Heart left ventricle (tissue), 16 donors: ENCODE data around the gene WFDC12. TPM values are rescaled to one million over a fixed set of nuclear protein-coding genes. Genes with fewer than 3 reads are reported as not detected.

Source experiments
- ATAC-seq, 4 donors: fragments of 200-7000 bp; cut with Tn5 transposase; one replicate each; pipeline ENCODE4 v1.9.1; 2020 to 2022; ENCODE audit warnings: moderate library complexity in 4 of 4, mild to moderate bottlenecking in 3 of 4, moderate number of reproducible peaks in 1 of 4
- DNase-seq, 5 donors: peaks; one replicate each; pipeline ENCODE4 v3.0.0-alpha.2; 2020
- H3K27ac ChIP-seq, 12 donors: fragments of 200-600 bp; sonication (generic) in 4 of 12; one replicate each; pipeline versions ENCODE4 v1.5.0 to v1.8.0; 2016 to 2022; ENCODE audit warnings: mild to moderate bottlenecking in 2 of 12
- H3K27me3 ChIP-seq, 9 donors: fragments of 200-600 bp; sonication (generic) in 2 of 9; one replicate each; pipeline versions ENCODE4 v1.5.1 to v1.8.0; 2016 to 2022; ENCODE audit warnings: mild to moderate bottlenecking in 3 of 9
- H3K36me3 ChIP-seq, 9 donors: fragments of 200-600 bp; sonication (generic) in 2 of 9; one replicate each; pipeline versions ENCODE4 v1.5.0 to v1.8.0; 2018 to 2022; ENCODE audit warnings: mild to moderate bottlenecking in 2 of 9
- H3K4me1 ChIP-seq, 12 donors: fragments of 200-600 bp; sonication (generic) in 4 of 12; one replicate each; pipeline versions ENCODE4 v1.5.0 to v1.8.0; 2016 to 2022; ENCODE audit warnings: mild to moderate bottlenecking in 3 of 12
- H3K4me3 ChIP-seq, 12 donors: fragments of 200-600 bp; sonication (generic) in 4 of 12; one replicate each; pipeline versions ENCODE4 v1.5.0 to v1.8.0; 2017 to 2022; ENCODE audit warnings: mild to moderate bottlenecking in 9 of 12, moderate library complexity in 4 of 12
- H3K9me3 ChIP-seq, 12 donors: fragments of 200-600 bp; sonication (generic) in 4 of 12; one replicate each; pipeline versions ENCODE4 v1.5.0 to v1.8.0; 2016 to 2022; ENCODE audit warnings: mild to moderate bottlenecking in 1 of 12
- POLR2A ChIP-seq, 2 donors: fragments of 450-650 bp; IDR thresholded peaks; one replicate each; pipeline ENCODE4 v1.6.1; 2017; ENCODE audit warnings: antibody characterized with exemption in 2 of 2, mild to moderate bottlenecking in 2 of 2, moderate library complexity in 2 of 2
- WGBS, 4 donors: extraction: QIAGEN DNeasy Blood & Tissue Kit in 2 of 4; methylation state at CpG; one replicate each; pipeline versions ENCODE4 v1.1.5 to v1.1.7; 2013 to 2018; 5-methylcytosine and 5-hydroxymethylcytosine counted together
- intact Hi-C, 10 donors: fragments of 100-400 bp; cut with DNase I; formaldehyde crosslinking; loops; one replicate each; pipeline versions ENCODE4 v1.11.1 to v1.14.2; 2022
- polyA plus RNA-seq, 2 donors: library from polyadenylated mRNA; stranded (reverse); fragments of 200-250 nt; gene quantifications; one replicate each; pipeline ENCODE4 v1.2.3, GENCODE V29; 2013
- total RNA-seq, 9 donors: library from RNA; depleted of rRNA in 2 of 9; stranded (reverse); fragments of >200 nt in 2 of 9; fragmentation: NEBNext Ultra II Directional in 3 of 9; extraction: Animal tissue kit (Norgen Biotek cat#: 25700) in 3 of 9; gene quantifications; one replicate each; pipeline versions ENCODE4 v1.1.0 to v1.2.4, GENCODE V29; 2016 to 2023
- TF ChIP-seq, protein P1 (sequence below), 12 donors: fragments of 200-600 bp; sonication (generic) in 4 of 12; IDR thresholded peaks; one replicate each; pipeline versions ENCODE4 v1.5.0 to v1.8.0; 2018 to 2022; ENCODE audit warnings: antibody characterized with exemption in 12 of 12, mild to moderate bottlenecking in 5 of 12
- donor health status: ischemic (EF 13 %, LVEDD 7.1; RV severe dilation, severe dysfunction).
- donor health status: healthy with polysubstance abuse.
- donor health status: DM: no; HTN: yes; CAD: no.
- donor health status: DM: no; HTN: no; CAD: no.
- donor health status: ischemic (EF 25% LVEDD 6.9; RV normal size, moderate dysfunction).
- donor health status: ischemic (EF 25% LVEDD 5.7; RV mildly dilated, moderate dysfunction).
- donor health status: healthy.
- donor health status: DM: yes; HTN: yes; CAD: no.
- donor health status: ischemic (EF 35%, LVEDD 5.7; RV mildly dilated, moderate dysfunction).
- donor health status: nonischemic (EF 11% LVEDD 7.7; RV severe dilation, severe dysfunction).
- donor health status: DM: yes; HTN: yes; CAD: no.
- donor health status: PGD.
- donor health status: ischemic (EF 29% LVEDD 5.4; RV normal size, mild dysfunction).
- donor health status: nonischemic (EF 23%, LVEDD 6.1; RV moderate dilation, normal function).

Gene WFDC12
- total and polyA plus RNA-seq, 11 donors = not detected

DNA sequence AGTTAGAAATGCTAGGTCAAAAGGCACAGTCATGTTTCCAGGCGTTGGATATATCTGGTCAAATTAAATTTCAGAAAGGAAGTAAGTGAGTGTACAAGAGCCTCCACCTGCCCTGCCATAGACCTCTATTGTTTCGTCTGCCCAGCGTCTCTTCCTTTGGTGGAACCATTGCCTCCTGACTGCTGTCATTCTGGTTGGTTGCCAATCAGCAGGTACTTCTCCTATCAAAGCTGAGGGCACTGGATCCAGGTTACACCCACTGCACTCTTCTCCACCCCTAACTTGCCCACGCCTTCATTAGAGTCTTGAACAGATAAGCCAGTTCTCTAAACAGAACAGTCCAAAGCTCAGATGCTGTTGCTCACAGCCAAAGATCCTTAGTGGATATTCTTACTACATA is 6.7 kb downstream of the WFDC12 start:
- WGBS, 4 donors = 58 to 68% (median 64%) methylated on average over 4 of the region's 4 CpGs
- no peaks in the 10 kb centered on the region for H3K36me3 ChIP-seq

DNA sequence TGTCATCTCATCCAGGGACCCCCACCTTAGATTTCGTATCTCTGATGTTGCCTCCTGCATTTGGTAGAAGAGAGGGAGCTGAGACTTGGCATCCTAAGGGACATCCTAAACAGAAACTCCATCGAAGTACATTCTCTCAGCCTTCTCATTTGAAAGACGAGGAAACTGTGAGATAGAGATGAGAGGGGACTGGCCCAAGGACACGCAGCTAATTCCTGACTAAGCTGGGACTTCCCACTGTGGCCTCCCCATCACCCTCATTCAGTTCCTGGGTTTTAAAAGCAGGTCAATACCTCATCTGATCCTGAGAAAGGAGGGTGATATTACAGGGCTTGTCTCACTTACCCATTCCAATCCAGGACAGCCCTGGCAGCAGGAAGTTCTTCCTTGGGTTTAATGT is 8.4 kb downstream of the WFDC12 start:
- Histone ChIP-seq H3K27me3 (peaks cover 0 to 38% (median 4%) of the 10 kb centered on the region in 9 donors), H3K4me3 (no peak overlapping the region), H3K4me1 (no peaks in the 10 kb centered on the region), H3K27ac (no peak overlapping the region), H3K9me3 (no peaks in the 10 kb centered on the region), H3K36me3 (no peaks in the 10 kb centered on the region)
- no peak for TF ChIP-seq POLR2A (IDR thresholded peaks at IDR 0.05)
- TF ChIP-seq, protein P1, sequence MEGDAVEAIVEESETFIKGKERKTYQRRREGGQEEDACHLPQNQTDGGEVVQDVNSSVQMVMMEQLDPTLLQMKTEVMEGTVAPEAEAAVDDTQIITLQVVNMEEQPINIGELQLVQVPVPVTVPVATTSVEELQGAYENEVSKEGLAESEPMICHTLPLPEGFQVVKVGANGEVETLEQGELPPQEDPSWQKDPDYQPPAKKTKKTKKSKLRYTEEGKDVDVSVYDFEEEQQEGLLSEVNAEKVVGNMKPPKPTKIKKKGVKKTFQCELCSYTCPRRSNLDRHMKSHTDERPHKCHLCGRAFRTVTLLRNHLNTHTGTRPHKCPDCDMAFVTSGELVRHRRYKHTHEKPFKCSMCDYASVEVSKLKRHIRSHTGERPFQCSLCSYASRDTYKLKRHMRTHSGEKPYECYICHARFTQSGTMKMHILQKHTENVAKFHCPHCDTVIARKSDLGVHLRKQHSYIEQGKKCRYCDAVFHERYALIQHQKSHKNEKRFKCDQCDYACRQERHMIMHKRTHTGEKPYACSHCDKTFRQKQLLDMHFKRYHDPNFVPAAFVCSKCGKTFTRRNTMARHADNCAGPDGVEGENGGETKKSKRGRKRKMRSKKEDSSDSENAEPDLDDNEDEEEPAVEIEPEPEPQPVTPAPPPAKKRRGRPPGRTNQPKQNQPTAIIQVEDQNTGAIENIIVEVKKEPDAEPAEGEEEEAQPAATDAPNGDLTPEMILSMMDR (IDR thresholded peaks at IDR 0.05) = no peak
- DNase-seq (no peak), ATAC-seq (no peak)
- intact Hi-C loops = no loop called here
- WGBS, 4 donors = 72 to 85% (median 80%) methylated on average over 4 of the region's 4 CpGs

More for the DNA sequence above, 6.7 kb downstream of the WFDC12 start:
- Histone ChIP-seq H3K27ac (no peak overlapping the region), H3K27me3 (peaks cover 0 to 38% (median 4%) of the 10 kb centered on the region in 9 donors), H3K4me3 (no peak overlapping the region), H3K9me3 (no peaks in the 10 kb centered on the region), H3K4me1 (no peaks in the 10 kb centered on the region)
- no peak for ATAC-seq
- TF ChIP-seq, protein P1 (IDR thresholded peaks at IDR 0.05) = no peak
- TF ChIP-seq POLR2A (IDR thresholded peaks at IDR 0.05) = no peak
- DNase-seq = no peak
- intact Hi-C loops = no loop called here

DNA sequence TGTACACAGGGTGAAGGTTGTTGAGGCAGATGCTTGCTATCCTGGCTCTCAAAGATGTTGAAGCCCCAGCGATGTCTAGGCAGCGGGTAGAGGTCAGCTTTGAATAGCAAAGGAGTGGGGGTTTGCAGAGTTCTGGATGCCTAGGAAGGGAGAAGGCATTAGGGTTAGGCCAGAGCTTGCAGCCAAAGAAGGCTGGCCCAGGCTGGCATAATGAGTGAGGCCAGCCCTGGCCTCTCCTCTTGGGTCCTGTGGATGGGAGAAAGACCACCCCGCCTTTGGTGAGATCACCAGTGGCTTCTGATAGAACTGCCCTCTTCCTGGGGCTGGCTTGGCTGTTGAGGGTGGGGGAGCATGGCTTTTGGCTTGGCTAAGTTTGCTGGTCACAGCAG is 8.9 kb downstream of the WFDC12 start:
- intact Hi-C loops = no loop called here
- no peak overlapping the region for H3K4me3 ChIP-seq
- H3K27ac ChIP-seq = no peak overlapping the region
- H3K36me3 ChIP-seq = no peaks in the 10 kb centered on the region
- H3K4me1 ChIP-seq = no peaks in the 10 kb centered on the region
- DNase-seq (no peak), ATAC-seq (no peak)
- no peaks in the 10 kb centered on the region for H3K9me3 ChIP-seq
- WGBS, 4 donors = 63 to 82% (median 70%) methylated on average over 3 of the region's 3 CpGs
- H3K27me3 ChIP-seq = peaks cover 0 to 40% (median 4%) of the 10 kb centered on the region in 9 donors
- no peak for TF ChIP-seq POLR2A (IDR thresholded peaks at IDR 0.05)

DNA sequence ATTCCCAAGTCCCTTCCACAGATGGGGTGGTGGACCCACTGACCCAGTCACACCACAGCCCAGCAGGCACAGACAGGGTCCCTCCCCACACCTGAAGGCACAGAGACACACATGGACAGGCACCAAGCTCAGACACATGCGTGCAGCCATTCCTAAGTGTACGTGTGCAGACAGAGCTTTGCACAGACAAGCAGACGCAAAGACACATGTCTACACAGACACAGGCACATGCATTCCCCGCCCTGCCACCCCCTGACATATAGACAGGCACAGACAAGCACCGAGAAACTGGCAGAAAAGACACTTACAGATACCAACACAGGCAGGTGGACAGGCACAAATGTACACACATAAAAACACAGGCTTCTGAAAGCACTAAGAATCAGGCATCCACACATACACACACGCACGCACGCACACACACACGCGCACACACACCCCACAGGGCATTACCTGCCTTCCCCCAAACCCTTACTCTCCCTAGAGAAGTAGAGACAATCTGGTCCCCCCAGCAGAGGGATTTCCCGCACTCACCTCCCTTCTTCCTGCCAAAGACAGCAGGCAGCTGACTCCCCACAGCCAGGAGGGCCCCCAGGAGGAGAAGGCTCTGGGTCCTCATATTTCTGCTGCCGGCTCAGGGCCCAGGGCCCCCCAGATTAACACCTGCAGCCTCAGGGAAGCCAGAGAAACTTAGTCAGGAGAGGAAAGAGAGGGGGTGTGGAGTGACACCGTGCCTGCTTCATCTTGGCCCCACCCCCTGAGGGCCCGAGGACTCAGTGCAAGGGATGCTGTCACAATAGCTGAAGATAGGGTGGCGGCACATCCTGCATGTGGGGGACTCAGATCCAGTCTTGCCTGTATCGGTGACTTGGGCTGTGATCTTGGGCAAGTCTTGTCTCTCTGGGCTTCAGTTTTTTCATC is 9.5 kb downstream of the WFDC12 start, which contains the start of gene WFDC5:
WFDC5 (minus strand) TSS at position 710 of the 921 bp plus-strand sequence; CDS start at position 619, 91 bp downstream.
- intact Hi-C loops = loop anchor here in 1 of 10 donors (5.0 kb wide), 2 partner anchors 72 to 102 kb away; no protein-coding TSS in a partner anchor
- DNase-seq (no peak), ATAC-seq (no peak)
- H3K9me3 ChIP-seq = no peaks in the 10 kb centered on the region
- H3K4me1 ChIP-seq = no peaks in the 10 kb centered on the region
- no peaks in the 10 kb centered on the region for H3K36me3 ChIP-seq
- no peak for TF ChIP-seq POLR2A (IDR thresholded peaks at IDR 0.05)
- TF ChIP-seq, protein P1 (IDR thresholded peaks at IDR 0.05) = no peak
- H3K4me3 ChIP-seq = no peak within 1 kb of the TSS
- 49 to 66% (median 52%) methylated on average over 13 to 16 of the region's 16 CpGs for WGBS, 4 donors
- no peak within 1 kb of the TSS for H3K27ac ChIP-seq
- peaks cover 0 to 39% (median 3%) of the 10 kb centered on the region in 9 donors for H3K27me3 ChIP-seq
